CD4-positive, alpha-beta T cell (primary cell): ENCODE data around the gene KRTAP16-1. TPM values are rescaled to one million over a fixed set of nuclear protein-coding genes. Genes with fewer than 3 reads are reported as not detected.
A peak's percentile ranks its signal among the peaks of the same experiment; 100 is the strongest.

Experiments used
- ATAC-seq: fragments of 200-7000 bp; cut with Tn5 transposase; one replicate; pipeline ENCODE4 v1.10.0; 2022; ENCODE audit warnings: mild to moderate bottlenecking; ENCODE audit not compliant: poor library complexity
- CTCF ChIA-PET: fragments of 350-600 bp; sonication (Branson Sonifier 250); formaldehyde crosslinking; loops from one replicate; lab custom pipeline; 2021; ENCODE audit warnings: antibody characterized with exemption, inconsistent platforms; lab: Charles Lee
- POLR2A ChIA-PET: fragments of 350-600 bp; sonication (Branson Sonifier 250); formaldehyde crosslinking; loops from one replicate; lab custom pipeline; 2021; ENCODE audit warnings: antibody characterized with exemption, inconsistent platforms; lab: Charles Lee
- DNase-seq, 14 experiments: peaks; one replicate each; pipeline ENCODE4 v3.0.0-alpha.2; 2013 to 2020; ENCODE audit warnings: mixed read lengths in 2 of 14
- H3K27ac ChIP-seq, 2 donors: one replicate each; pipeline versions ENCODE4 v1.5.1 to v1.7.0; 2013; ENCODE audit warnings: low read length in 2 of 2, low read depth in 1 of 2, mild to moderate bottlenecking in 1 of 2
- H3K27me3 ChIP-seq, 2 experiments: 1 replicate in 1 of 2; 2 replicates in 1 of 2; pipeline versions ENCODE4 v1.6.1 to v1.7.0; 2013; ENCODE audit warnings: low read length in 2 of 2, control low read depth in 1 of 2, mild to moderate bottlenecking in 1 of 2, moderate library complexity in 1 of 2; ENCODE audit not compliant: insufficient read depth in 2 of 2, control insufficient read depth in 1 of 2
- H3K36me3 ChIP-seq: one replicate; pipeline ENCODE4 v1.6.1; 2013; ENCODE audit warnings: low read length, control low read depth; ENCODE audit not compliant: insufficient read depth
- H3K4me1 ChIP-seq: one replicate; pipeline ENCODE4 v1.6.1; 2013; ENCODE audit warnings: low read length, control low read depth; ENCODE audit not compliant: insufficient read depth
- H3K4me3 ChIP-seq: one replicate; pipeline ENCODE4 v1.5.1; 2013; ENCODE audit warnings: mild to moderate bottlenecking, low read length, moderate library complexity
- H3K9me3 ChIP-seq, 2 experiments: 1 replicate in 1 of 2; 2 replicates in 1 of 2; pipeline versions ENCODE4 v1.6.1 to v1.7.0; 2013; ENCODE audit warnings: low read length in 2 of 2, mild to moderate bottlenecking in 2 of 2, control low read depth in 1 of 2, moderate library complexity in 1 of 2; ENCODE audit not compliant: control insufficient read depth in 1 of 2, insufficient read depth in 1 of 2
- H3K27ac Mint-ChIP-seq: one replicate; pipeline ENCODE4 v1.8.0; 2020; ENCODE audit warnings: mixed read lengths
- H3K27me3 Mint-ChIP-seq: one replicate; pipeline ENCODE4 v1.8.0; 2021; ENCODE audit warnings: mixed read lengths
- H3K36me3 Mint-ChIP-seq: one replicate; pipeline ENCODE4 v1.8.0; 2021; ENCODE audit warnings: low read depth, mixed read lengths
- H3K4me1 Mint-ChIP-seq: one replicate; pipeline ENCODE4 v1.8.0; 2021; ENCODE audit warnings: low read depth, mixed read lengths
- H3K4me3 Mint-ChIP-seq: one replicate; pipeline ENCODE4 v1.8.0; 2020; ENCODE audit warnings: mild to moderate bottlenecking, mixed read lengths
- H3K9me3 Mint-ChIP-seq: one replicate; pipeline ENCODE4 v1.8.0; 2020; ENCODE audit warnings: mixed read lengths
- CTCF ChIP-seq: fragments of 200-600 bp; IDR thresholded peaks from one replicate; pipeline ENCODE4 v1.8.0; 2022; ENCODE audit warnings: antibody characterized with exemption, mild to moderate bottlenecking
- intact Hi-C, 2 experiments: fragments of 100-400 bp; cut with DNase I in 1 of 2; cut with micrococcal nuclease in 1 of 2; formaldehyde crosslinking; loops; one replicate each; pipeline versions ENCODE4 v1.15.1 to v1.9.0; 2023 to 2025; cut with DNase I, micrococcal nuclease
- total RNA-seq, 174 experiments: library from RNA in 2 of 174; stranded (reverse) in 2 of 174; gene quantifications; one replicate each; pipeline ENCODE4 v1.2.3 and lab custom pipeline; 2021 to 2026

Gene KRTAP16-1
- total RNA-seq, 2 experiments from 2014 or later = 1.0 to 1.1 TPM

GRCh38 chr17:41345992-41346391 lies 36.9 kb upstream of the KRTAP16-1 start:
- POLR2A ChIA-PET = no interaction called here
- H3K27ac ChIP-seq = no peak overlapping the region
- H3K27me3 ChIP-seq = no peaks in the 10 kb centered on the region
- H3K36me3 ChIP-seq = no peaks in the 10 kb centered on the region
- H3K4me1 Mint-ChIP-seq = peaks cover 36% of the 10 kb centered on the region
- H3K4me3 ChIP-seq = no peak overlapping the region
- DNase-seq (no peak), ATAC-seq (no peak)
- peaks cover 26% of the 10 kb centered on the region for H3K36me3 Mint-ChIP-seq
- H3K4me1 ChIP-seq = peaks cover 28% of the 10 kb centered on the region
- no peak overlapping the region for H3K4me3 Mint-ChIP-seq
- TF ChIP-seq CTCF = no peak
- peaks cover 3% of the 10 kb centered on the region for H3K9me3 Mint-ChIP-seq
- CTCF ChIA-PET = no interaction called here
- peaks cover 0 to 13% of the 10 kb centered on the region in 2 experiments for H3K9me3 ChIP-seq
- H3K27ac Mint-ChIP-seq = no peak overlapping the region
- H3K27me3 Mint-ChIP-seq = no peaks in the 10 kb centered on the region
- intact Hi-C loops = no loop called here

GRCh38 chr17:41343029-41343428 lies 33.9 kb upstream of the KRTAP16-1 start:
- Mint-ChIP-seq H3K4me1 (peaks cover 66% of the 10 kb centered on the region), H3K27ac (peak overlapping the region; percentile 94)
- CTCF ChIA-PET = no interaction called here

GRCh38 chr17:41340934-41341861 lies 32.1 kb upstream of the KRTAP16-1 start:
- no peaks in the 10 kb centered on the region for H3K27me3 Mint-ChIP-seq
- POLR2A ChIA-PET = interaction anchor here (0.5 to 5.6 kb wide), 10 partner anchors 8 to 409 kb away, joined by 3 to 61 read pairs (median 4); partner anchors contain the start of genes EIF1, KRT33A and KRTAP16-1
- H3K4me1 Mint-ChIP-seq = peaks cover 71% of the 10 kb centered on the region

More at GRCh38 chr17:41343029-41343428, 33.9 kb upstream of the KRTAP16-1 start:
- peaks cover 3% of the 10 kb centered on the region for H3K9me3 Mint-ChIP-seq
- peak overlapping the region; percentile 3 for H3K4me3 Mint-ChIP-seq
- no peak overlapping the region for H3K4me3 ChIP-seq
- peaks cover 52% of the 10 kb centered on the region for H3K4me1 ChIP-seq
- intact Hi-C loops = no loop called here
- ATAC-seq (no peak), DNase-seq (no peak)
- no peaks in the 10 kb centered on the region for H3K36me3 ChIP-seq
- TF ChIP-seq CTCF = no peak
- no peak overlapping the region for H3K27ac ChIP-seq
- POLR2A ChIA-PET = interaction anchor here (5.6 kb wide), 1 partner anchor 35 kb away, joined by 61 read pairs; the partner anchor contains the start of gene KRTAP16-1
- H3K9me3 ChIP-seq = peaks cover 0 to 13% of the 10 kb centered on the region in 2 experiments
- H3K36me3 Mint-ChIP-seq = peaks cover 26% of the 10 kb centered on the region
- H3K27me3 Mint-ChIP-seq = no peaks in the 10 kb centered on the region
- no peaks in the 10 kb centered on the region for H3K27me3 ChIP-seq

More at GRCh38 chr17:41340934-41341861, 32.1 kb upstream of the KRTAP16-1 start:
- H3K36me3 ChIP-seq = no peaks in the 10 kb centered on the region
- no peak for TF ChIP-seq CTCF
- Mint-ChIP-seq H3K4me3 (peak overlapping the region; percentile 64), H3K27ac (peak overlapping the region; percentile 94), H3K36me3 (peaks cover 26% of the 10 kb centered on the region), H3K9me3 (peaks cover 3% of the 10 kb centered on the region)
- ATAC-seq (peak; percentile 46), DNase-seq (peak in 13 of 14 experiments; percentile 39 to 87 (median 55))
- CTCF ChIA-PET = no interaction called here
- H3K9me3 ChIP-seq = peaks cover 0 to 13% of the 10 kb centered on the region in 2 experiments
- no peak overlapping the region for H3K4me3 ChIP-seq
- intact Hi-C loops = no loop called here
- peak overlapping the region; percentile 87 to 88 for H3K27ac ChIP-seq
- no peaks in the 10 kb centered on the region for H3K27me3 ChIP-seq
- peaks cover 66% of the 10 kb centered on the region for H3K4me1 ChIP-seq
